NCI-H2171 treated with DMSO at 0.1 percent for 48 hours (cell line): ENCODE results near the gene PRXL2B.
"Not testable (repeated sequence)": the region's sequence is repeated elsewhere in the genome, so short reads cannot be mapped to it uniquely, and the experiment has no call there.

Experiments
- DNase-seq: peaks from one replicate; lab custom pipeline; 2025; lab: John Stamatoyannopoulos, UW

Gene PRXL2B

GRCh38 chr1:2612591-2613365 lies 26.2 kb downstream of the PRXL2B start:
- no peak for DNase-seq

DNA sequence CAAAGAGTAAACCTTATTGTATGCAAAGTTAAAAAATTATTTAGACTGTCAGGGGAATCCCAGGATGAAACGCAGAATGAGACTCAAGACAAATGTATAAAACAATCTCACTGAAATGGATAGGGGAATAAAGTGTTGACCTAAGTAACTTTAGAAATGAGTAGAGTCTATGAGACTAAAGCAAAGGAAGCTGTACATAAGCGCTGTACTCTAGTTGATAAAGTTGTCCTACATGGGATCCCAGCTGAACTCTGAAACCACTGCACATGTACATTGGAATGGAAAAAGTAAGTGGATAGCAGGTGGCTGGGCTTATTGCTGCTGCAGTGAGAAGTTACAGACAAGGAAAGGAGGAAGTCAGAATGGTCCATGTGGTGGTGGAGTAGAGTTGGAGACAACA lies 27.6 kb downstream of the PRXL2B start:
- DNase-seq = no peak

DNA sequence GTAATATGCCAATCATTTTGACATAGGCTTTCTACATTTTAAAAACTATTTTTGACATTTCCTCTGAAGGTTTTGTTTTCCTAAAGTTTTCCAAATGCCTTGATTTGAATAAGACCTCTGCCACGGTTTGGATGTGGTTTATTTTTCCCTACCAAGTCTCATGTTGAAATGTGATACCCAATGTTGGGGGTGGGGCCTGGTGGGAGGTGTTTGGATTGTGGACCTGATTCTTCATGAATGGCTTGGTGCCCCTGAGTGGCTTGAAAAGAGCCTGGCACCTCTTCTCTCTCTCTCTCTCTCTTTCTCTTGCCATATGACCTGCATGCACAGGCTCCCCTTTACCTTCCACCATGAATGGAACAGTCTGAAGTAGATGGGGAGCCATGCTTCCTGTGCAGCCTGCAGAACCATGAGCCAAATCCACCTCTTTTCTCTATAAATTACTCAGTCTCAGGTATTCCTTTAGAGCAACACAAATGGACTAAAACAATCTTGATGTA lies 31.4 kb downstream of the PRXL2B start:
- DNase-seq = peak; percentile 46

DNA sequence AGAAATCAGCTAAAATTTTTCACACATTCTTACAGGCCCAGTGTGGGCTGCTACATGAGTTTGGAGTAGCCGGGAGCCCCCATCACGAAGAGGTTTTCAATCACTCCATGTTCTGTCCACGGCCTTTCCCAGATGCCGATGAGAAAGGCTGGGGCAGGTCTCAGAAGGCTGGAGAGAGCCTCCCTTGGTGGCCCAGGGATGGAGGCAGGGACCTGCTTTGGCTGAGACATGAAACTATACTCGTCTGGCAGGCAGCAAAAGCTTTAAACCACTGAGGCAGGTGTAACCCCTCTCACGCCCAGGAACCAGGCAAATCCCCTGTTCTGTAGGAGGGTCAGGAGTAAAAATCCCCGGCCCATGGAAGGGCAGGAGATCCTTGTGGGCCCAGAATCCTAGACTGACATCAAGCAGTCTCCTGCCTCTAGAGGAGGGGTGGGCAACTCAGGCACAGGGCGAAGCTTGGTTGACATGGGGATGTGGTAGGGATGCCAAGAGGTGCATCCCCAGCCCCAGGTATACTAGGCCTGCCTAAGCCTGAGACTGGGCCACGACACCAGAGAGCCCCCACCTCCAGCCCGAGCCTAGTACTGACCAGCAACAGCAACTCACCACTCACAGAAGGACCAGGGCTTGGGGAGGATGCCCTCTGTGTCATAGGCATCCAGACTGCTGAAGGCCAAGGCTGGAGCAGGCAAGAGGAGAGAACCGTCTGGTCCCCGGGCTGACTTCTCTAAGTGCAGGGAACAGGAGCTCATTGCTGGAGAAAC lies 37.2 kb downstream of the PRXL2B start:
- DNase-seq = no peak

DNA sequence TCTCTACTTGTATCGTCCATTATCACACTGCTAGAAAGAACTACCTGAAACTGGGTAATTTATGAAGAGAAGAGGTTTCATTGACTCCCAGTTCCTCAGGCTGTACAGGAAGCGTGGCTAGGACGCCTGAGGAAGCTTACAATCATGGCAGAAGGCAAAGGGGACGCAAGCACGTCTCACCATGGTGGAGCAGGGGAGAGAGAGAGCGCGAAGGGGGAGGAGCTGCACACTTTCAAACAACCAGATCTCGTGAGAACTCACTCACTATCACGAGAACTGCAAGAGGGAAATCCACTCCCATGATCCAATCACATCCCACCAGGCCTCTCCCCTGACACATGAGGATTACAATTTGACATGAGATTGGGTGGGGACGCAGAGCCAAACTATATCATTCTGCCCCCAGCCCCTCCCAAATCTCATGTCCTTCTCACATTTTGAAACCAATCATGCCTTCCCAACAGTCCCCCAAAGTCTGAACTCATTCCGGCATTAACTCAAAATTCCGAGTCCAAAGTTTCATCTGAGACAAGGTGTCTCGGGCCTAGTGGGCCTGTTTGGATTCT lies 38.2 kb downstream of the PRXL2B start:
- DNase-seq = no peak

DNA sequence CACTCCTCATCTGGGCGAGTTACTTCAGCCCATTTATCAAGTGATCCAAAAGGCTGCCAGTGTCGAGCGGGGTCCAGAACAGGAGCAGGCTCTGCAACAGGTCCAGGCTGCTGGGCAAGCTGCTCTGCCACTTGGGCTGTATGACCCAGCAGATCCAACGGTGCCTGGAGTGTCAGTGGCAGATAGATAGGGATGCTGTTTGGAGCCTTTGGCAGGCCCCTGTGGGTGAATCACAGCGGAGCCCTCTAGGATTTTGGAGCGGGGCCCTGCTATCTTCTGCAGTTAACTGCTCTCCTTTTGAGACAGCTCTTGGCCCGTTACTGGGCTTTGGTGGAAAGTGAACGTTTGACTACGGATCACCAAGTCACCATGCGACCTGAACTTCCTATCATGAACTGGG lies 38.7 kb downstream of the PRXL2B start:
- no peak for DNase-seq

DNA sequence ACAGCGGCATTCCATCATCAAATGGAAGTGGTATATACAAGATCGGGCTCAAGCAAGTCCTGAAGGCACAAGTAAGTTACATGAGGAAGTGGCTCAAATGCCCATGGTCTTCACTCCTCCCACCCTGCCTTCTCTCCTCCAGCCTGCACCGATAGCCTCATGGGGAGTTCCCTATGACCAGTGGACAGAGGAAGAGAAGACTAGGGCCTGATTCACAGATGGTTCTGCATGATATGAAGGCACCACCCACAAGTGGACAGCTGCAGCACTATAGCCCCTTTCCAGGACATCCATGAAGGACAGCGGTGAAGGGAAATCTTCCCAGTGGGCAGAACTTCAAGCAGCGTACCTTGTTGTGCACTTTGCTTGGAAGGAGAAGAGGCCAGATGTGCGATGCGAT lies 39.2 kb downstream of the PRXL2B start:
- DNase-seq = not testable (repeated sequence)

DNA sequence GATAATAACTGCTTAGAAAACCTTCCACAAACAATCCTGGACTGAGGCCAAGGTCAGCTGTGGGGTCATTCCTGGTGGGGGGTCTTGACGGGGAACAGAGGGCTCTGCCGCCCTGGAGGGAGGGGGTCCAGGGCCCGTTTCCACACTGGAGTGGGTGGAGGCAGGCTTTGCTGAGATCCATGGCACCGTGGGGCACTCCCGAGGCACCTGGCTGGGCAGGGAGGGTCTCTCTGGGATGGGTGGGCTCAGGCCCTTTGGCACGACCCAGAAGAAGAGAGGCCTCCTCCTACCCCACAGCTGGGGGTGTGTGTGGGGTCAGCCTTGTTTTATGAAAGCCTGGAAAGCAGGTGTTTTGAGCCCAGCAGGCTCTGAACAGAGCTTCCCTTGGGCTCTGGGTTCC lies 41.2 kb downstream of the PRXL2B start:
- no peak for DNase-seq

DNA sequence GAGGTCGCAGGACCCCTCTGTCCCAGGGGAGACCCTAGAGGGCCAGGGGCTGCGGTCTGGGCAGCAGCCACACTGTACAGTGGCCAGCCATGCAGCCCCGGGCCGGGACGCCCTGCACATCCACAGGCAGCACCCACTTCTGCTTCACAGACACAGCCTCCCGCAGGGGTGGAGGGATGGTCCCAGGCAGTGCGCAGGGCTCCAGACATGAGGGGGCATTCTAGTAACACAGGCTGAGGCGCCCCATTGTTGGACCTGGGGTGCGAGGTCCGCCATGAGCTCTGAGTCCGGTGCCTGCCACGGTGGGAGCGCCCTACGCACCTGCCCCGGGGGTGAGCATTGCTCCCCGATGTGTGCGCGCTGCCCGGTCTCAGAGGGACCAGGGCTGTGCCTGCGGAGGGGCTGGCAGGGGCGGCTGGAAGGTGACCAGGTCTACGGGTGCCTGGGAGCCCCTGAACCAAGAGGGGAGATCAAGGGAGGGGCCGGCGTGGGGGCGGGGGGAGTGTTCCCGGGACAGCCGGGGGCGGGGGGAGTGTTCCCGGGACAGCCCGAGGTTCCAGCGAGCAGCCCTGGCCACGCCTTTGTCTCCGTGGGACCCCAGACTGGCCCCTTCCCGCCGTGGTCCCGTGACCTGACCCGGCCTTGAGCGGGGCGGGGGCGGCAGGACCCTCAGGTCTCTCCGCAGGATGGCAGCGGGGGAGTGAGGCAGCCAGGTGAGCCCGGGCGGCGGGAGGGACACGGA lies 41.8 kb downstream of the PRXL2B start:
- DNase-seq = no peak

DNA sequence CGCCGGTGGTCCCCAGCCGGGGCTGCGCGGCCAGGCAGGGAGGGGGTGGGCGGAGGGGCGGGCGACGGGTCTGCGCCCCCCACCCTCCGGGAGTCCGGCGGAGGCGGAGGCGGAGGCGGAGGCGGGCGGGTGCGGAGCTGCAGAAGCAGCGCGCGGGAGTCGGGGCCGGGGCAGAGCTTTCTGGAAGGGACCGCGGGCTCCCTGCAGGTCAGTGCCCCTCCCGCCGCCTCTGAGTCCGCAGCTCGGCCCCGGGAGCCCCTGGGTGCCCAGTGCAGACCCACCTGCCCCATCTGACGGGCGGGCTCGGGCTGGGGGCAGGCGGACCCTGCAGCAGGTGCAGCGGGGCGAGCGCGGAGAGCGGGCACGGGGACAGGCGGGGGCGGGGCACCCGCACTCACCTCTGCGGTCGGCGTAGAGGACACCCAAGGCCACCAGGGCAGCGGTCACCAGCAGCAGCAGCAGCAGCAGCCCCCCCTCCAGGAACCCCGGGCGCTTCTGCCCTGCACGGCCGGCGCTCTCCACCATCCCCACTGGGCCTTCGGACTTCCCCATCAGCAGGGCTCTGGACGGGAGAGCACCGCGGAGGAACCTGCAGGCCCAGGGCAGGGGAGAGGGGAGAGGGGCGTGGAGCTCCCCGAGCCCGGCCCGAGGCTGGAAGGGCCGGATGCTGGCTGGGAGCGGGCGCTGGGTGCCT lies 42.5 kb downstream of the PRXL2B start:
- no peak for DNase-seq

DNA sequence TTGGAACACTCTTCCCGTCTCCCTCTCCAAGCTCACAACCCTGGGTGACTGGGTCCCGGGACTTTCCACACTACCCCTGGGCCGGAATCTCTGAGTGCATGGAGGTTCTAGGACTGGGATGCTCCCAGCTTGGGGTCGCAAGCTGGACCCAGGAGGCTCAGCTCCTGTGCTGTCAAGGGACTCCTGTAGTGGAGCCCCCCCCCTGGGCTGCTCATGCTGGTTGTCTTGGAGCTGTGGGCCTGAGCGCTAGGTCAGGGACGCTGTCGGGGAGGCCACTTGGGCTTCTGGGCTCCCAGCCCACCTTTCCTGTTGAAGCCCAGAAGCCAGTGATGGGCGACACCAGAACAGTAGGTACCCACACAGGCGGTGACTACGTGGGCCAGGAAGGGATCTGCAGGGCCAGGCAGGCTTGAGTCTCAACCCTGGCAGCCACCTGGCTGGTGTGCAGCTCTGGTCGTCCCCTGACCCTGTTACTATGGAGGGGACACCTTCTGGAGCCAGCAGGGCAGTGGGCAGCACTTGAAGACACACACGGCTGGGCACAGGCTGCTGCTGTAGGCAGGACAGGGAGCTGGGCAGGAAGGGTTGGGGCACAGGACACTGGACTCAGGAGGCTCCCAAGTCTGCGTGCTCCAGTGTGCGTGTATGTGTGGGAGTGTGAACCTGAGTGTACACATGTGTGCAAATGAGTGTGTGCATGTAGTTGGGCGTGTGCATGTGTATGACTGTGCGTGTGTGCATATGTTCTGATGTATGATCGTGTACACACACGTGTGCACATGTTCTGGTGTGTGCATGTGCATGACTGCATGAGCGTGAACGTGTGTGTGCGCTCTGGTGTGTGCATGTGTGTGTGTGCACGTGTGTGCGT lies 43.3 kb downstream of the PRXL2B start:
- no peak for DNase-seq

GRCh38 chr1:2630498-2631135 lies 44.0 kb downstream of the PRXL2B start:
- no peak for DNase-seq

- no peak for DNase-seq
These were observed 44.8 kb downstream of the PRXL2B start for GRCh38 chr1:2631136-2632050.

DNA sequence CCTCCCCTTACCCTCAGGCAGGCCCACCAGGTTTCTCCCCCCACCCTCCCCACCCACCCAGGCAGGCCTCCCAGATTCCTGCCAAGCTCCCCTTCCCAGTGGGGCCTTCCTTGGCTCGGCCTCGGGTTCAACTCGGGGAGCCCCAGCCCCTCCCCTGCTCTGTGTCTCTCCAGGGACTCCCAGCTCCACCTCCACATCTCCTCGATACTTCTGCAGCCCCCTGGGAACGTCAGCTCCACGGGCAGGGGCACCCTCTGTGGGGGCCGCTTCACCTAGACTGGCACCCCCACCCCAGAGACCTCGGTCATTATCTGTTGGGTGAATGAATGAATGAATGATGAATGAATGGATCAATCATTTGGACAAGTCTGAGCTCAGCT lies 45.5 kb downstream of the PRXL2B start:
- DNase-seq = no peak

DNA sequence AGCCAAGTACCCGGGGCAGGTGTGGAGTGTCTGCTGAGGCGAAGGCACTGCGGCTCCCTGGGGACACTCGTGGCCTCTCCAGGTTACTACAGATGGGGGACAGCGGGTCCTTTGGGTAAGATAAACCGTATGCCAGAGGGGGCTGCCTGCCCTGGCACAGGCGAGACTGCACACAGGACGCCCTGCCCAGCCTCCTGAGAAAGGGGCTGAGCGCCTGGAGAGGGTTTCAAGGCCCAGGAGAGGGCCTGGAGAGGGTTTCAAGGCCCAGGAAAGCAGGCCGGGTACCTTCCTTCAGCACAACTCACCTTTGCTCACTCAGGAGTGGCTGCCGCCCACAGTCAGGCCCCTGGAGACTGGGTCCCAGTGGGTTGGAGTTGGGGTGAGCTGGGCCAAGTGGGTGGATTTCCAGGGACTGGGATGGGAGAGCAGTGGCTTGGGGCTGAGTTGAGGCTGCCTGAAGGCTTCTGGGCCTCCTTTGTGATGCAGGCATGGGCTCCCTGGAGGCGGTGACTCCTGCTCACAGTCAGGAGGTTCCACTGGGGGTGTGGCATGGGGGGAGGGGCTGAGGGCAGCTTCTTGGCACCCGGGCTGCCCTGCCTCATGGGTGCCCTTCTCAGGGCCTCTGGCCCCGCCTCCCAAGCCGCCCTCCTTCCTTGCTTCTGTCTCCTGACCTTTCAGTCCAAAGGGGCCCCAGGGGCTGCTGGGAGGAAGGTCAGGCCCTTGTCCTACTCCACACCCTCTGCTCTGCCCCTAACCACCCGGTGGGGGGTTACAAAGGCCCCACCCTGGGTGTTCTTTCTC lies 46.2 kb downstream of the PRXL2B start, which contains the start of gene MMEL1:
TSS of gene MMEL1 (minus strand) at position 456 of the 801 bp plus-strand sequence. CDS start 3,532 bp downstream, outside the sequence.
- peak; percentile 69 for DNase-seq

DNA sequence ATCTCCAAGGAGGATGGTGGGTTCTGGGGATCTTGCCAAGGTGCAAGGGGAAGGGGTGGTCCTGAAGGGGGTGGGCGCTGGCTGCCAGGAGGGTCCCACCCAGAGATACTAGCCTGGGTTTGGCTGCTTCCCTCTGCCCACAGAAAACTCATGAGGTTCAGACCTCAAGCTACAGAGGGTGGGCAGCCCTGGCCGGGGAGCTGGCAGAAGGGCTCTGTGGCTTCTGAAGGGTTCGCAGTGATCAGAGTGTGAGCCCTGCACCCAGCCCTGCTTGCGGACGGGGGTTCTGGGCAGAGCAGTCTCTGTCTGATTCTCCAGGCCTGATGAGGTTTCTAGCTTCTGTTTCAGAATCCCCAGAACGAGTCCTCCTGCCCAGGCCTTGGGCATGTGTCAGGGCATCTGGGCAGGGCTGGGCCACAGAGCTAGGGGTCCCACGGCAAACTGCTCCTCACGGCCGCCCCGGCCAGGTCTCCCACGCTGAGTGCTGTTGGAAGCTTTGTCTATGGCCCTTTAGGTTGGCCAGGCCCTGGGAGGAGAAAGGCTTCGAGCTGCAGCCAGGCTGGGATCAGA lies 46.9 kb downstream of the PRXL2B start:
- DNase-seq = no peak

GRCh38 chr1:2633936-2634491 lies 47.4 kb downstream of the PRXL2B start:
- no peak for DNase-seq
